Endothelial cell of hepatic sinusoid (primary cell): Measurements from ENCODE around the gene MLLT10.
"Not testable (repeated sequence)": the region's sequence is repeated elsewhere in the genome, so short reads cannot be mapped to it uniquely, and the experiment has no call there.

Experiments
- in situ Hi-C: cut with HindIII; loops from 2 replicates; pipeline ENCODE4 v1.10.0; 2017; ENCODE audit warnings: low sequenced_read_pairs

Gene MLLT10

DNA sequence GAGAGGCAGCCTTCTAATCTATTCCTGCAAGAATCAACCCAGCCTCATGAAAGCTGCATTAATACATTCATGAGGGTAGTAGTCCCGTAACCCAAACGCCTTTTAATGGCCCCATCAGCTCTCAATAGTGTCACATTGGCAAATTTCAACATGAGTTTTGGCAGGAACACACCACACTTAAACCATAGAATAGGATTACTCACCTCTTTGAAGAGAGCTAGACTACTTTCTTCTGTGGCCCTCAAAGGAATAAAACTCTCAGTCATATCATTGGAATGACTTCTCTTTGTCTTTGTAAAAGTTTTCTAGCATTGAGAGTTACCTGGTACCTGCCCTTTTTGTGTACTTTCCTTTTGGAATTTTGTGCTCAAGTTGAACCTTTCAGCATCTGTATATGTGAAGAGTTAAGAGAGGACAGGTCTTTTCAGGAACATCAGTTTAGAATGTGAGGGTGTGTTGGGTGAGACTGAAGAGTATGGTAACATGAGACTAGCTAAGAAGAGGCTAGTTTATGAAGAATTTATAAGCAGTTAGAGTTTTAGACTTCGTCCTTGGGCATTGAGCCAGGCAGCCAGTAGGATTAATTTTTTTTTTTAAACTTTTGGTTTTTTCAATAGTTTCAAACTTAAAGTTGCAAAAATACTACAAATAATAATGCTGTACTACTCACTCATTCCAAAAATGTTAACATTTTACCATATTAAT, 92.6 kb downstream of the MLLT10 start:
- in situ Hi-C loops, result no loop called here

DNA sequence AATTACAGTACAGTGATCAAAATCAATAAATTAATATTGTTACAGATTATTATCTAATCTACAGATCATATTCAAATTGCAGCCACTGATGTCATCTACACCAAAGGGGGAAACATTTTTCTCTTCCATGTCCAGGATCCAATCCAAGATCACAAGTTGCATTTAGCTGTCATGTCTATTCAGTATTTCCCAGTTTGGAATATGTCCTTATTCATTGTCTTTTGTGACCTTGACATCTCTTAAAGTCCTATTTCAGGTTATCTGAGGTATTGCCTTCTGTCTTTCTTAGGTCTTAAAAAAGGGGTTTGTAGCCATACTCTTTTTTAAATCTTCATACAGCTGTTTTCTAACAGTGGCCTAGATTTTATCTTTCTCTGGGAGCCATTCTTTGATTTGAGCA, 93.3 kb downstream of the MLLT10 start:
- in situ Hi-C loops, result no loop called here

DNA sequence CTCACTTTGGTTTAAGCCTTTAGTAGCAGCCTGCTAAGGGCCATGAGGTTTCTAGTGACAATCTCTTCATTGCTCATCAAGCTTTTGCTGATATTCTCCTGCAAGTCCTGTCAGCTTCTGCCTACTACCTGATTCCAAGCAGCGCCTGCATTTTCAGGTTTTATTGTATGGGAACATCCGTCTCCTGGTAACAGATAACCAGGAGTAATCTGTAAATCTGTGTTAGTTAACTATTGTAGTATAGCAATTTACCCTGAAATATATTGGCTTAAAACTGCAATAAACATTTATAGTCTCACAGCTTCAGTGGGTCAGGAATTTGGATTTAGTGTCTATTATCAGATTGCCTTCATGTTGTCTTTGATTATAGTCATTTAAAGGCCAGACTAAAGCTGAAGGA, 94.0 kb downstream of the MLLT10 start:
- in situ Hi-C loops, result no loop called here

DNA sequence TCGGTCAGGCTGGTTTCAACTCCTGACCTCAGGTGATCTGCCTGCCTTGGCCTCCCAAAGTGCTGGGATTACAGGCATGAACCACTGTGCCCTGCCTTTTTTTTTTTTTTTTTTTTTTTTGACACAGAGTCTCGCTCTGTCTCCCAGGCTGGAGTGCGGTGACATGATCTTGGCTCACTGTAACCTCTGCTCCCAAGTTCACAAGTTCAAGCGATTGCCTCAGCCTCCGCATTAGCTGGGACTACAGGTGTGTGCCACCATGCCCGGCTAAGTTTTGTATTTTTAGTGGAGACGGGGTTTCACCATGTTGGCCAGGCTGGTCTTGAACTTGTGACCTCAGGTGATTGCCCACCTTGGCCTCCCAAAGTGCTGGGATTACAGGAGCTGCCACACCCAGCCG, 94.6 kb downstream of the MLLT10 start:
- in situ Hi-C loops, result not testable (repeated sequence)

DNA sequence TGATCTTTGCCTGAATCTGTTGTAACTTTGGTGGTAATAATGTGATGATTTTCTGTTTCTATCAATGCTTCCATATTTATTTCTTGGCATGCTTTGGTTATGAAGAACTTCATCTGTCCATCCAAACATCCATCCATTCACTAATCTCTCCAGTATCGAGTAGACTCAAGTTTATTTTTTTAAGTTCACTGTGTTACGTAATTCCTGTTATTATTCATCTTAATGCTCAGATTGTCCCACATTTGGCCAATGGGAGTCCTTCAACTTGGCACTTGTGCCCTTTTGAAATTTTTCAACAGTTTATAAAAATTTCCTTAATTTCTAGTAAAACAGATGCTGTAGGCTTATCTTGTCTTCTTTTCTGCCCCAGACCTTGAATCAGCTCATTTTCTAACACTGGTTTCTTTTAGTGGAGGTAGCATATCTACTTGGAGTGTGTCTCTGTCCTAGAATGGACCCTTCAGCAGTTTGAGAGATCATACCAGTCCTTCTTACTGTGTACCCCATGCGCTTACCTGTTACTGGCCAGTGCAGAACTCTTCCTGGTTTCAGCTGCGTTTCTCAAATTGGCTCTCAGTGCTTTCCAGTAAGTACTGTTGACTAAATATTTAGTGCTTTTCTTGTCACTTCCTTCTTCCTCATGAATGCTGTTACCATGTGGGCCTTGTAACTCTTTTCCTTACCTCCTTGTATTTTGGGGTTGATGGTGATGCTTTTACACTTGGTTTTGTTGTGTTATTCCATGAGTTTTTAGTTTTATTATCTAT, 100.8 kb downstream of the MLLT10 start:
- in situ Hi-C loops, result no loop called here

DNA sequence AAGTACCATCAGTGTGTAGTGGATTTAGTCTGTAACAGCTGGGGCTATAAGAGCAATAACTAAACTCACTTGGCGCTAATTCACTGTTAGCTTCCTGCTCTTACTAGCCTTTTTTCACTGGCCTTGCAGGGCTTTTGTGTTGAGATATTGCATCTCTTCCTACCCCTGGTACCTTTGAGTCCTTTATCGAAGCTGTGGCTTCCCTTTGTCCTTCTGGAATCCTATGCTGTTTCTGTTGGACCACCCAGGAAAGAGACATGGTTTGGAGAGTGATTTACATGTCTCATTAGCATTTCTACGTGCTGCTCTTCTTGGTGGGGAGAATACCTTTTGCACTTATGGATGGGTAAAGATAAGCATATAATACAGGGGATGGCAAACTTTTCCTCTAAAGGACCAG, 103.8 kb downstream of the MLLT10 start:
- in situ Hi-C loops, result no loop called here

DNA sequence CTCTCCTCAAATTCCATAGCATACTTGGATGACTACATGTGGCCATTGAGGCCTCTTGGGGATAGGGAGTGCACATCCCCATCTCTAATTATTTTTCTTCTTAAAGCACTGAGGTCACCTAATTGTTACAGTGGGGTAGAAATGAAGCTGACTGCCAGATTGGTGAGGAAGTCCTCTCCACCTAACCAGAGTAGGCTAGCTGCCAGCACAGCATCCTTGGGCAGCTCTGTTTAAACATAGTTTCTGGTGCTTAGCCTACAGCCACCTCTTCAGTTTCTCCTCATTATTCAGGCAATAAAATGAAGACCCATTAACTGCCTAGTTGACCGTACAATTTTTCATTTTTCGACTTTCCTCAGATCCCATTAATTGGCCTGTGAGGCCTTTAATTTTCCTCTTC, 104.6 kb downstream of the MLLT10 start:
- in situ Hi-C loops, result no loop called here

DNA sequence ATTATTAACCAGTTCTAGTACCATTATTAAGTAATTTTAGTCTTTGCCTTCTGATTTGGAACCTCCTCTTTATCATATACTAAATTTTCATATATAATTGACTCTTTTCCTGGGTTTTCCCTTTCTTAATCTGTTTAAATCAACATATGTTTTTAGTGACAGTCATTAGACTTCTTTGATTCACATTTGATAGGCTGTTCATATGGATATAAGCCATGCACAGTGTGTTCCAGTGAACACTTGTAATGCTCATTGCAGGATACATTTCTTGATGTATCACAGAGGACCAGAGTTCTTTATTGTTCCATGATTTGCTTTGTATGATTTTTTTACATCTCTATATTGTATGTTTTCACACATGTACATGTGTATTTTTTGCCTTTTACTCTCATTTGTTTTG, 114.0 kb downstream of the MLLT10 start:
- in situ Hi-C loops, result no loop called here

DNA sequence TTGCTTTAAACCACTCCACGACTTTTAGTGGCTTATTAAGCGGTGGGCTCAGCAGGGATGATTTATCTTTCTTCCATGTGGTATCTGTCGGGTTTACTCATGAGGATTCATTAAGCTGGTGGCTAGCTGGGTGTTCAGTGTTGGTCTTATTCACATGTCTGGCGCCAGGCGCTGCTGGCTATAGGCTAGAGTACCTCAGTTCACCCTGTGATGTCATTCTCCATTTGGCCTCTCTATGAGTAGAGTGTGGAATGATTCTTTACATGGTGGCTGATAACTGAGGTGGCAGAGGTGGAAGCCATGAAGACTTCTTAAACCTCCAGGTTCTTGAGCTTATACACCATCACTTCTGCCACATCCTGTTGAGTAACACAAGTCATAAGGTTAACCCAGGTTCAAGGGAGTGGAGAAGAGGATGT, 115.4 kb downstream of the MLLT10 start:
- in situ Hi-C loops, result no loop called here

DNA sequence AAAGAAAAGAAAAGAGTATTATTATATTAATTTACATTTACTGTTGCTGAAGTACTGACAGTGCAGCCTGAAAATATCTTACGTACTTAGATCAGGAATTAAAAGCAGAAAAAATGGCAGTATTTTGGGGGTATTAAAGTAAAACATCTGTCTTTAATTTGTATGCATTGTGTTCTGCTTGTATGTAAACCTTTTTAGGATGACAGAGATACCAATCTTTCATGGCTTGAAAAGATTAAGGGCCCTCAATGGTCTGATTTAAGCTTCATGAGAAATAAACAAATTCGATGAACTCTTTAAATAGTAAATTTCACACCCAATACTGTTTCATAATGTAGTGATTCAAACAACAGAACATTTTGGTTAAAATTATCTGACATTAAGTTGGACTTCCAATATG, 116.3 kb downstream of the MLLT10 start:
- in situ Hi-C loops, result no loop called here

DNA sequence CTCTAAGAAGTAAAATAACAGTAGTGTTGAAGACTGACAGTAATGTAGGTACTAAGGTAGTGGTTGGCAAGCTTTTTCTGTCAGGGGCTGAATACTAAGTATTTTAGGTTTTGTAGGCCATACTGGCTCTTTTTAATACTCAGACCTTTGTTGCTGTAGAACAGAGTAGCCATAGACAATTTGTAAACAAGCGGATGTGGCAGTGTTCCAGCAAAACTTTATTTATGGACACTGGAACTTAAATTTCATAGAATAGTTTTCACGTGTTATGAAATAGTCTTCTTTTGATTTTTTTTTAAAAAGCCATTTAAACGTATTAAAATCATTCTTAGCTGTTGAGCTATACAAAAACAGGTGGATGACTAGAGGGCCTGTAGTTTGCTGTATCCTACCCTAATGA, 121.2 kb downstream of the MLLT10 start:
- in situ Hi-C loops, result no loop called here

DNA sequence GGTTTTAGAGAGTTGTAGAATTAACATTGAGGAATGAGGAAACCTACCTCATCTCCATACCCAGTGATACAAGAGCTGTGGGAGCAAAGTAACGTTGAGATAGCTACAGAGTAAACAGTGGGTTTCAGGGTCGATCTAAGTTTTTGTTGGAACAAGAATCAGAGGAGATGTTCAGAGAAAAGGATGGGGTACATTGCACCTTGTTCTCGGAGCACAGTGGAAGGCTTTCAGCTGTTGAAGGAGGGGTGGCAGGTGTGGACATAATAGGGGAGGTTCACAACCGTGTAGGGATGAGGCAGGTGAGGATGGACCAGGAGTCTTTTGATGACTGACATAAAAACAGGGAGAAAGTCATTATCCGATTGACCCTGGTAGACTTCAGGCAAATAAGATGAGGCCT, 121.7 kb downstream of the MLLT10 start:
- in situ Hi-C loops, result no loop called here

DNA sequence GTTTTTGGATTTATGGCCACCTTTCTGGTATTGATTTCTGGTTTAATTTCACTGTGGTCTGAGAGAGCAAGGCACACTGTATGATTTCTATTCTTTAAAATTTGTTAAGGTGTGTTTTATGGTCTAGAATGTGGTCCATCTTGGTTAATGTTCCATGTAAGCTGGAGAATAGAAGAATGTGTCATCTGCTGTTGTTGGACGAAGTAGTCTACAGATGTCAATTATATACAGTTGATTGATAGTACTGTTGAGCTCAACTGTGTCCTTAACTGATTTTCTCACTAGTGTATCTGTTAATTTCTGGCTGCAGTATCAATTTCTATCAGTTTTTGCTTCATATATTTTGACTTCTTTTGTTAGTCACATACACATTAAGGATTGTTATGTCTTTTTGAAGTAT, 127.1 kb downstream of the MLLT10 start:
- in situ Hi-C loops, result no loop called here

DNA sequence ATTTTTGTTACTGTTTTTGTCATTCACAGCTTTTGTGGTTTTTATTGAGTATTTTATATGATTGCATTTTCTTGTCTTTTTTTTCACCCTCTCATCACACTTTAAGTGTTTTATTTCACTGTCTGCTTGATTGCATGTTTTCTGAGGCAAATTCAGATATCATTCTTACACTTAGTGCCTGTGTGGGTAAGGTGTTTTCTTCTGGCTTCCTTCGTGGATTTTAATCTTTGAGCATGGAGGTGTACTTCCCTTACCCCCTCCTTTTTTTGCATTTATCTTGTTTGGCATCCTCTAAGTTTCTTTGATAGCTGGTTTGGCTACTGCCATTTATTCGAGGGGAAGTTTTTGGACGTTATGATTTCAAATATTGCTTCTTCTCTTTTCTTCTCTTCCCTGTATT, 127.9 kb downstream of the MLLT10 start:
- in situ Hi-C loops, result no loop called here

DNA sequence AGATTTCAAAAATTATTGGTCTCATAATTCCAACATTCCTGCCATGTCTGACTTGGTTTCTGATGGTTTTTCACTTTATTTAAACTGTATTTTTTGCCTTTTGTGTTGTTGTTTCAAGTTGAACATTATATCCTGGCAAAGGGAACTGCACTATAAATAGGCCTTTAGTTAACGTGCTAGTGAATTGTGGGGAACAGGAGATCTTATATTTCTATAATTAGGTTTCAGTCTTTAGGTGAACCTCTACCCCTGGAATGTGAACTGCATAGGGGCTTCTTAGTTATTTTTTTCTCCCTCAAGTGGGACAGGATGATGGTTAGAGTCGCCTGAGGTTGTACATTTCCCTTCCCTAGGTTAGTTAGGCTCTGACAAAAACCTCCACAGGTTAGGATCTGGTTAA, 128.6 kb downstream of the MLLT10 start:
- in situ Hi-C loops, result no loop called here

DNA sequence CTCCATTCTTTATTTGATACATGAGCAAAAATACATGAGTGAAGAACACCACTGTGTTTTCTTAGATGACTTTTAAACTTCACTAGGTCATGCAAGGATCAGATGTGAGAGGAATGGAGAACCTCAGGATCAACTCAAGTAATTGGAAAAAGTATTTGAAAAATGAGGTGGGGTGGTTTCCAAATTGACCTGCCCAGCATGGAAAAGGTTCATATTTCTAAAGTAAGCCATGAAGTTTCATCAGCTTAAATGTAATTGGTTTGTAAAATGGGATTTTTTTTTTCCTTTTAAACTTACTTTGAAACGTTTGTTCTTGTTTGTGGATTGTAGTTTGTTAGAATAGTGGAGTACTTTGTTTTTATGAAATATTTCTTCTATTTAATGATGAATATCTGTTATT, 134.8 kb downstream of the MLLT10 start:
- in situ Hi-C loops, result no loop called here

DNA sequence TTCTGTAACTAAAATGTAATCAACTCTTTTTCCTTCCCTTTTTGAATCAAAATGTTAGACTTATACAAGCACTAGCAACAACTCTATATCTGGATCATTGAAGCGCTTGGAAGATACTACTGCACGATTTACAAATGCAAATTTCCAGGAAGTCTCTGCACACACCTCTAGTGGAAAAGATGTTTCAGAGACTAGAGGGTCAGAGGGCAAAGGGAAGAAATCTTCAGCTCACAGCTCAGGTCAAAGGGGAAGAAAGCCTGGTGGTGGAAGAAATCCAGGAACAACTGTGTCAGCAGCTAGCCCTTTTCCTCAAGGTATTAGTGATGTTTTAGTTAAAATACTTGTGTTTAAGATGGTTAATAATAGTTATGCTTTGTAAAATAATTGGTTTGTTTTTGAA, 136.4 kb downstream of the MLLT10 start:
- in situ Hi-C loops, result no loop called here

DNA sequence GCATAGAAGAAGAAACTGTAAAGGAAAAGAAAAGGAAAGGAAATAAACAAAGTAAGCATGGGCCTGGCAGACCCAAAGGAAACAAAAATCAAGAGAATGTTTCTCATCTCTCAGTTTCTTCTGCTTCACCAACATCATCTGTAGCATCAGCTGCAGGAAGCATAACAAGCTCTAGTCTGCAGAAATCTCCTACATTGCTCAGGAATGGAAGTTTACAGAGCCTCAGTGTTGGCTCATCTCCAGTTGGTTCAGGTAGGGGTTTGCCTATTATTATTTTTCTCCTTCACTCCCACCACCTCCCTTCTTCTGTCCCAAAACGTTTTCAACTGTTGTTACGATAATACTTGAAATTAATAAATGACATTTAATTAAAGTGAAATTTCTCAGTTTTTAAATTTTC, 139.6 kb downstream of the MLLT10 start:
- in situ Hi-C loops, result no loop called here

DNA sequence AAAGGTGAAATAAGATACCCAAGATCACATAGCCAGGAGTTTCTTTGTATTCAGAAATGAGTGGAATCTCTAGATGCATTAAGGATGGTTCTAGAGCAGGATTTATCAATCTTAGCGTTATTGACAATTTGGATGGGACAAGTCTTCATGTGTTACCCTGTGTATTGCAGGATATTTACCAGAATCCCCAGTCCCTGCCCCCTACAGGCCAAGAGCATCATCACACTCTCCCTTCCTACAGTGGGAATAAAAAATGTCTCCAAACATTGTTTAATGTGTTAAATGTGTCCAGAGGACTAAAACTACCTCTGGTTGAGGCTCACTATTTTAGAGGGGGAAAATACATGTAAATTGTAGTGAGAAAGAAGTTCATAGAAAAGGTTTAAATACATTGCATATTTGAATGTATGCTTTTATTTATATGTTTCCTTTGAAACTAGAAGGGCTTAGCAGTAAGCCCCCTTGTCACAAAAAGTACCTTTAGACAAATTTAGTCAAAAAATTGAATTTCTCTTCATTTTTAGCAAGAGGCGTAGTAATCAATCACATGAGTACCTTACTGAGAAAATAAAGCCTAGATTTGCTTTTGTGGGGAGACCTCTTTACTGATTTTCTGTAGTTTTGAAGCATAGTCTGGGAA, 141.2 kb downstream of the MLLT10 start:
- in situ Hi-C loops, result no loop called here

DNA sequence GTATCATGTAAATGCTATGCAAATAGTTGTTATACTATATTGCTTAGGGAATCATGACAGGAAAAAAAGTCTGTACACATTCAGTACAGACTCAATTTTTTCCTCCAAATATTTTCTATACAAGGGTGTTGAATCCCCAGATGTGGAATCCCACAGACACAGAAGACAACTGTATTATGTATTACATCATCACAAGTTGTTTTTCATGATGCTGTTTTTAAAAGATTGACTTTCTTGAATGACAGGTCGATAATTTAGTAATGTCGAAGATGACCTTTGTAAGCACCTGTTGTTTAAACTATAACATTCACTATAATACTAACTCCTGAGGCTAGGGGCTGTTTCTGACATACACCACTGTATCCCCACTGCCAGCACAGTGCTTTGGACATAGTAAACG, 143.5 kb downstream of the MLLT10 start:
- in situ Hi-C loops, result no loop called here

DNA sequence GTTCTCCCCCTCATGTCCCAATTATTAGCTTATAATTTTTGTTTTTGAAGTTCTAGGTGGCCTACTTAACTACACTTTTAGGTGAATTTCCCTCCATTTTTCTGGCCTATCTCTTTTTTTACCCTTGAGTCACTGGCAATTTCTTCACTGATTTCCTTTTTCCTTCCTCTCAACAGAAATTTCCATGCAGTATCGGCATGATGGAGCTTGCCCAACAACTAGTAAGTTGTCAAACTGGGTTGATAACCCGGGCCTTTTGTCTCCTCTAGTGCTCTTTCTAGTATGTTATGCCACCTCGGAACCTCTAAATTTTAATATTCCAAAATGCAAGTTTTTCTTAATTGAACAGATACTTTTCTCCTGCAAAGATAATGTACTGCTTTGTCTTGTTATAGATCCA, 147.1 kb downstream of the MLLT10 start:
- in situ Hi-C loops, result no loop called here
